Activated T-cell treated with anti-CD3 and anti-CD28 coated beads for 4 hours (primary cell): ENCODE results near the gene PALD1.
A peak's percentile ranks its signal among the peaks of the same experiment; 100 is the strongest.

Experiments
- DNase-seq: peaks from one replicate; pipeline ENCODE4 v3.0.0-alpha.2; 2020

The PALD1 gene

DNA sequence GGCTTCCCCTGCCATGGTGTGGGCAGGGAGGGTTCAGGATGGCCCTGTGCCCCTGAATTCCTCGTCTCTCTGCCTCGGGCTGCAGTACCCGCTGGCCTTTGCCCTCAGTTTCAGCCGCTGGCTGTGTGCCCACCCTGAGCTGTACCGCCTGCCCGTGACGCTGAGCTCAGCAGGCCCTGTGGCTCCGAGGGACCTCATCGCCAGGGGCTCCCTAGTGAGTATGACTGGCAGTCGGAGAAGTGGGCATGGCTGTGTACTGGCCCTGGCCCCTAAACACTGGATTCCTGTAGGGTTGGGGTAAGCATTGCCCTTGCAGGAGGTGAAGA is 59.6 kb downstream of the PALD1 start:
- no peak for DNase-seq

DNA sequence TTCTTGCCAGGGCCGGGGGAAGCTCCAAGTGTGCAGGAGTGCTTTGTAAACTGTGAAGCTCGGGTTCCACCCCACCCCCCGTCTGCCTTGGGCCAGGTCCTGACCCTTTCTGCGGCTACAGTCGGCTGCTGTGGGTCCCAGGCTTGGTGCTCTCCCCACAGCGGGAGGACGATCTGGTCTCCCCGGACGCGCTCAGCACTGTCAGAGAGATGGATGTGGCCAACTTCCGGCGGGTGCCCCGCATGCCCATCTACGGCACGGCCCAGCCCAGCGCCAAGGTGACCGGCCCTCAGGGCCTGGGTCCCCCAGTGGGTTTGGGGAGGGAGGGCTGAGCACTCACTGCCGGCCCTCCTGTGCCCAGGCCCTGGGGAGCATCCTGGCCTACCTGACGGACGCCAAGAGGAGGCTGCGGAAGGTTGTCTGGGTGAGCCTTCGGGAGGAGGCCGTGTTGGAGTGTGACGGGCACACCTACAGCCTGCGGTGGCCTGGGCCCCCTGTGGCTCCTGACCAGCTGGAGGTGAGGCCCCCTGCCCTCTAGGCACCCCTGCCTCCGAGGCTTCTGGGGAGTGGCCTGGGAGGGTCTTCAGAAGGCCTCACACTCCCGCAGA is 60.3 kb downstream of the PALD1 start:
- DNase-seq = no peak

DNA sequence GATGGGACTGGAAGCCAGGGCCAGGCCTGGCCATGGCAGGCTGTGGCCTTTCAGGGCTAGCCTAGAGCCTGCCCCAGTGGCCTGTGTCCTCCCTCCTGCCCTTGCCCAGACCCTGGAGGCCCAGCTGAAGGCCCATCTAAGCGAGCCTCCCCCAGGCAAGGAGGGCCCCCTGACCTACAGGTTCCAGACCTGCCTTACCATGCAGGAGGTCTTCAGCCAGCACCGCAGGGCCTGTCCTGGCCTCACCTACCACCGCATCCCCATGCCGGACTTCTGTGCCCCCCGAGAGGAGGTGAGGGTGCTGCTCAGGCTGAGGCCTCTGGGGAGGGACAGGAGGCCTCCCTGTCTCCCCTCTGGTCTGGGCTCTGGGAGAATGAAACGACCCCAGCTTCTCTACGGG is 60.9 kb downstream of the PALD1 start:
- DNase-seq = no peak

DNA sequence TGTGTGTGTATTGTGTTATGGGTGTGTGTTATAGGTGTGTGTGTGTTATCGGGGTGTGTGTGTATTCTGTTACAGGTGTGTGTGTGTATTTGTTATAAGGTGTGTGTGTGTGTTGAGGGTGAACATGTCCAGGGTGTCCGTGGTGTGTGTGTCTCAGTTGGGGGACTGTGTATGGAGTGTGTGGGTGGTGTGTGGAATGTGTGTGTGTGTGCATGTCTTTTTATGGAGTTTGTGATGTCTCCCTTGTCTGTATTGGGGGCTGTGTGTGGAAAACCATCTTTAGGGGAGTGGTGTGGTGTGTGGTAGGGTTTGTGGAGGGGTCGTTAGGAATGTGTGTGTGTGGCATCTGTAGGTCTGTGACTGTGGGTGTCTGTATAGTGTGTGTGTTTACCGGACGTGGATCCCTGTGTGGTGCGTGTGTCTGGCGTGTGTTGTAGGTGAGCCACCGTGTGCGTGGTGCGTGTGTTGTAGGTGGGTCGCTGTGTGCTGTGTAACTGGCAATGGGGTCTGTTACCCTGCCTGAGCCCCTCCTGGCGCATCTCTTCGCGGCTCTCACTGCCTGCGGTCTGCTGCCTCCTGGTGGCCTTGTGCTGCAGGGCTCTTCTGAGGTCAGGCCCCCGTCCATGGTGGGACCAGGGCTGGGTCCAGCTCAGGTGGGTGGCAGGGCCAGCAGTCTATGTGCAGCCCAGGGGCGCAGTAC is 61.7 kb downstream of the PALD1 start:
- DNase-seq = no peak

DNA sequence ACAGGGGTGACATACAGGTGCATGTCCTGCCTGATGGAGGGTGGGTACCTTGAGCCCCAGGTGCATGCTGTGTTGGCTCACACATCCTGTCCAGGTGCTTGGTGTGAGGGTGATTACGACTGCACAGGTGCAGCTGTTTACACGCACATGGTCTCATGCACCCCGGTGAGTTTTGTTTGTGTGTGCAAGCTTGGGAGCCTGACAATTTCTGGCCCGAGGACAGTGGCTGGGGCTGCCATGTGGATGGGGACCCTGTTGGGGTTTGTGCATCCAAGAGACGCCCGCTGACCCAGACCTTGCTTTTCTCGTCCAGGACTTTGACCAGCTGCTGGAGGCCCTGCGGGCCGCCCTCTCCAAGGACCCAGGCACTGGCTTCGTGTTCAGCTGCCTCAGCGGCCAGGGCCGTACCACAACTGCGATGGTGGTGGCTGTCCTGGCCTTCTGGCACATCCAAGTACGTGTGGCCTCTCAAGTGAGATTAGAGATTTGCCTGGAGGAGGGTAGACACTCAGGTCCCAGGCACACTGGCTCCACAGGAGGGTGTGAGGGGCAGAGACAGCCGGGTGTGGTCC is 62.3 kb downstream of the PALD1 start:
- no peak for DNase-seq

DNA sequence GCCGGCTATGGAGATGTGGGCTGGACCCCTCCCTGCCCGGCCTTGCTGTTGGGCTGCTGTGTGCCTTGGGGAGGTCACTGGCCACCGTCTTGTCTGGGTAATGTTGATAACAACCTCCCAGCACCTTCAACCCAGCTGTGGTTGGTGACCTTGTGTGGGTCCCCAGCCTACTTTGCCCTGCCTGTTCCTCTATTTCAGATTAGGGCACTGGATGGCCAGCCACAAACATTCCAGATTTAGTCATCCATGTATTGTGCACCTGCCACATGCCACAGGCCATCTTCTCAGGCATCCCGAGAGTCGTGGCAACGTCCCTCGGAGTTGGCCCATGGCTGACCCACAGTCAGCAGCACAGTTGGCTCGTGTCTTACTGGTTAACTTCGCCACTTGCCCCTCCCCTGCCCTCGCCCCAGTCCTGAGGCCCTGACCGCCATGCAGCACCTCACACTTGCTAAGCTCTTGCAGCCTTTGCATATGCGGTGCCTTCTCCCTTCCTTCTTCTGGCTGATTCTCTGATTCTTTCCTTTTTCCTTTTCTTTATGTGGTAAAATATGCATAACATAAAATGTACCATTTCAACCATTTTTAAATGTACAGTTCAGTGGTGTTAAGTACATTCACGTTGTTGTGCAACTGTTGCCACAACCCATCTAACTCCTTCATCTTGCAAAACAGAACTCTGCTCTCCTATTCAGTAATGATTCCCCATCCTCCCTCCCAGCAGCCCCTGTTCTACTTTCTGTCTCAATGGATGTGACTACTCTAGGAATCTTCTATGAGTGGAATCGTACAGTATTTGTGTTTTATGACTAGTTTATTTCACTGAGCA is 63.4 kb downstream of the PALD1 start:
- DNase-seq = no peak

DNA sequence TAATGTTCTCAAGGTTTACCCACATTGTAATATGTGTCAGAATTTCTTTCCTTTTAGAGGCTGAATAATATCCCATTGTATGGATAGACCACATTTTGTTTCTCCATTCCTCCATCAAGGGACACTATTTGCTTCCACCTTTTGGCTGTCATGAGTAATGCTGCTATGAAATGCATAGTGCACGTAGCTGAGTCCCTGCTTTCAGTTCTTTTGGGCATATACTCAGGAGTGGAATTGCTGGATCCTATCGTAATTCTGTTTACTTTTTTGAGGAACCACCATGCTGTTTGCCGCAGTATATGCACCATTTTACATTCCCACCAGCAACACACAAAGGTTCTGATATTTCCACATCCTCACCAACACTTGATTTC is 64.0 kb downstream of the PALD1 start:
- no peak for DNase-seq

DNA sequence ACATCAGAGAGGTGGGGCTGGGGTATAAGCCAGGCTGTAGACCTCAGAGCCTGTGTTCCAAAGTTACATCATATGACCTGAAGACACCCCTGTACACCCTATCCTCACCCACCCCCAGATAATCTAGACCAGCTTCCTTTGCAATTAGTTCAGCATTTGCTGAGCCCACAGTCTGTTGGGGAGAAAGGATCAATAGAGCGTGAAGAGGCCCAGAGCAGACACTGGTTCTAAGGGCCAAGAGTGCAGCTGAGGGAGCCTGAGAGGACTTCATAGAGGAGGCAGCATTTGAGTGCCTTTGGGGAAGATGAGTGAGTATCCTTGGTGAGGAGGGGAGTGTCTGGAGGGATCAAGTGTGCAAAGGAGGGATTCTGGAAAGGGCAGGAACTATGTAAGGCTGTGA is 65.3 kb downstream of the PALD1 start:
- DNase-seq = no peak

DNA sequence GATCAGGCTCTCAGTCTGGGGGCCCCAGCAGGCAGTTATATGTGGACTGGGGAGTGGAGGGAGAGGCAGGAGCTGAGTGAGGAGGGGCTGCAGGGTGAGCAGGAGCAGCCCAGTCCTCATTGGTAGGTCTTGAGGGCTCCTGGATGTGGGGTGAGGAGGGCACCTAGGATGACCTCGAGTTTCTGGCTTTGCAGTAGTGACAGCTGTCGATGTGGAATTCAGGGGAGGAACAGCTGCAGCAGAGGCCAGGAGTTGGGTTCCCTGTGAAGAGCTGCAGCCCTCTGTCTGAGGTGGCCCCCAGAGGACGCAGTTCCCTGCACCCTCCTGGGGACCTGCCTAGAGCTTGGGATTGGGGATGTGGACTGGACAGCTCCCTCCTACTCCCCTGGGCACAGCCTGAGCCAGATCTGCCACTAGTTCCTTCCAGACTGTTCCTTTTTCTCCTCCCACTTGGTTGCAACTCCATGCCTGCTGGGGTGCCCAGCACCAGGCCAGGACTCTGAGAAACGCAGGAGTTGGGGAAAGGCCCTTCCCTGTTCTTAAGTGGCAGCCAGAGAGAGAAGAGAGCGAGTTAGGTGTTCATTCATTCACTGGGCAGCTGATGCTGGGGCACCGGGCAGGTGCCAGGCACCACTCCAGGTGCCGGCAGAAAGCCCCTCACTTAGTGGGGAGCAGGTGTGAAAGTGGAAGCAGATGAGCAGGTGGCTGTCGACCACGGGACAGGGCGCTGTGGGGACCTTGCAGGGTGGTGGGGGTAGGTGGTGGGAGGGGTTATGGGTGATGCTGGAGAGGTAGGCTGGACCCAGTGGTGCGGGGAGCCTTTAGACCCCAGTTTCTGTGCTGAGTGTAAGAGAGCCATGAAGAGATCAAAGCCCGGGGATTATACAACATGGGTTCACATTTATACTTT is 66.1 kb downstream of the PALD1 start:
- DNase-seq = no peak

DNA sequence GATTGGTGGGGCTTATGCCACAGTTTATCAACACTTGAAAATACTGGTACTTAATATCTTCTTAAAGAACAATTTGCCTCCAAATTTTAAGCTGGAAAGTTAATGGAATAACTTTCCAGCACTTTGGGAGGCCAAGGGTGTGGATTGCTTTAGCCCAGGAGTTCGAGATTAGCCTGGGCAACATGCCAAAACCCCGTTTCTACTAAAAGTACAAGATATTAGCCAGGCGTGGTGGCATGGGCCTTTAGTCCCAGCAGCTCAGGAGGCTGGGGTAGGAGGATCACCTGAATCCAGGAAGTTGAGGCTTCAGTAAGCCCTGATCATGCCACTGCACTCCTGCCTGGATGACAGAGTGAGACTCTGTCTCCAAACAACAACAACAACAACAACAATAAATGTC is 68.0 kb downstream of the PALD1 start:
- DNase-seq = no peak

DNA sequence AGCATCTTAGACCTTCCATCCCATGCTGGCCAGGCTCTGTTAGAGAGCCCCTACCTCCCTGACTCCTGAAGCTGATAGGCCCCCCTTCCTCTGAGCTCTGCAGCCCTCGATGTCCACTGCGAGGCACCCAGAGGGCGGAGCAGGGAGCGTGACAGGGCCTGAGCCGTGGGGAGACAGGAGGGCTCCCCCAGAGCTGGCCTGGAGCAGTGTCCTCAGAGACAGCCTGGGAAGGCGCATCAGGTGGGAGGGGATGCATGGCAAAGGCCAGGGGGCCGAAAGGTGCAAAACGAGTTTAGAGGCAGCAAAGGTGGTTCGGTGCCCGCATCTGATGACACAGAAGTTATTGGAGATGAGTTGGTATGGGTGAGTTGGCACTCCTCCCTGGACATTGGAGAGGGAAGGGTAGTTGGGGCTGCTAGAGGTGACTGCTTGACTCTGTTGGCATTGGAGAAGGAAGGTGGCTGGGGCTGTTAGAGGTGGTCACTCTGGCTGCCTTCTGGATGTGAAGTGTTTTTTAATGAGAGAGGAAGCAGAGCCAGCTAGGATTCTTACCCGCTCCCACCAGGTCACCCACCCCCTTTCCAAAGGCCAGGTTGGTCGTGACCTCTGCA is 70.9 kb downstream of the PALD1 start:
- DNase-seq = no peak

DNA sequence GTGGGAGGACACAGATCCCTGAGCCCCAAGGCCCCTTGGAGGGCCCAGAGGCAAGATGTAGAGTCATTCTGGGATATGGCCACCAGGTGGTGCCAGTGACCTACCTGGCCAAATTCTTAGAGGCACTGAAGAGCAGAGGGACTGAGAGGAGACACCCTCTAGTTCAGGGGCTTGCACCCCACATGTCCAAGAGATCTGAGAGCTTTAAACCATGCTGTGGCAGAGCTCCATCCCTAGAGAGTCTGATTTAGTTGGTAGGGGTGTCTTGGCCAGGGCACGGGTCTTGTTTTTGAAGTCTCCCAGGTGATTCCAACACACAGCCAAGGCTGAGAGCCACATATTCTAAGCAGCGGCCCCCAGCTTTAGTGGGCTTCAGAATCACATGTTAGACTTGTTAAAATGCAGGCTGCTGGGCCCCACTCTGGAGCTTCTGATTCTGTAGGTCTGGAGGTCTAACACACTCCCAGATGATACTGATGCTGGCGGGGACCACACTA is 71.4 kb downstream of the PALD1 start:
- DNase-seq = peak; percentile 64

DNA sequence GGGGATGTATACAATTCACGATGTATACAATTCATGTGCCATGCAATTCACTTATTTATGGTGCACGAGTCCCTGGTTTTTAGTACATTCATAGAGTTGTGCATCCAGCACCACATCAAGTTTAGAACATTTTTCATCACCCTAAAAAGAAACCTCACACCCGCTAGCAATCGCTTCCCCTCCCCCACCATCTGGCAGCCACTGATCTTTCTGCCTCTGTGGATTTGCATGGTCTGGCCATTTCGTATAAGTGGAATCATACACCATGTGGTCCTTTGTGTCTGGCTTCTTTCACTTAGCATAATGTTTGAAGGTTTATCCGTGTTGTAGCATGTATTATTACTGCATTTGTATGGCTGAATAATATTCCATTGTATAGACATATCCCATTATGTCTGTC is 71.9 kb downstream of the PALD1 start:
- no peak for DNase-seq

DNA sequence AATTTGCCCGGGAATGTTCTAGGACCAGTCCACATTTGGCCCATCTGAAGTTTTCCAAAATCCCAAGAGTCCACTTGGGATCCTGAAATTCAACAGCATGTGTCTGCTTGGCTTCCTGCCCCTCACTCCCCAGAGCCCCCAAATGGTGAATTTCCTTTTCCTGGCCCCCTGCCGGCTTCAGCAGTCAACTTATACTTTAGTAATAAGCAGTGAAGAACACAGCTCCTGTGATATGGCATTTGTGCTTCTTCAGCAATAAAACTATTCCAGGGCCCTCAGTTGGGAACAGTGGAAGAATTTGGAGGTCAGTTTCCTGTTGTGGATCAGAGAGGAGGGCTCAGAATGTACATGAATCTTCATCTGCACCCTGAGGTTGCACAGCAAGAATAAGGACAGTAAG is 72.9 kb downstream of the PALD1 start:
- no peak for DNase-seq

DNA sequence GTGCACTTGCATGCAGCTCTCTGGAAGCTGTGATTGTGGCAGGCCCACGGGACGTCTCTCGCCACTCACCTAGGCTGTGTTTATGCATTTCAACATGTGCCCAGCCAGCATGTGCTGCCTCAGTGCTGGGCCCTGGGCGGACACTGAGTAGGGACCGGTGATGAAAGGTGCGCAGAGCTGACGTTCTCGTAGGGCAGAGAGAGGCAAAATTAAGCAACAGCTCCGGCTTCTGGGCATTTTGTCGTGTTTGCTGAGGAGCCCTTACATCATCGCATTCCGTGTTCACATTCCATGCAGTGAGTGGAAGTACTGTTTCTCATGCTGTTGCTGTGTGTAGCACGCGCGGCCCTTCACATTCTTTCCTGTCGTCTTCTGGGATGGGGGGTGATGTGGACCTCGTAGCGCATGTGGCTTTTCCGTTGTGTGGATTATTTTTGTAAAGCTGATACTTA is 73.4 kb downstream of the PALD1 start:
- no peak for DNase-seq

DNA sequence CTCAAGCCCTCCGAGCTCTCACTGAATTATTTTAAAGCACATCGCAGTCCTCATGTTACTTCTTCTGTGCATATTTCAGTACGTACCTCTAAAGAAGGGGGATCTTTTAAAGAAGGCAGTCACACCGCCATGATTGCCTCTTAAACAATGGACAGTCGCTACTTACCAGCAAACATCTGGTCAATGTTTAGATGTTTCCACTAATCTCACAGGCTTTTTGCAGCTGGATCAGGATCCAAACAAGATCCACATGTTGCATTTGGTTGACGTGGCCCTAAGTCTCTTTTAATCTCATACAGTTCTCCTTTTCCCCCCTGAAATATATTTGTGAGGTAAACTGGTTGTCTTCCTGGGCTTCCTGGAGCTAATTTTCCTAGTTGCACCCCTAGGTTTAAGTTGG is 74.0 kb downstream of the PALD1 start:
- DNase-seq = no peak

DNA sequence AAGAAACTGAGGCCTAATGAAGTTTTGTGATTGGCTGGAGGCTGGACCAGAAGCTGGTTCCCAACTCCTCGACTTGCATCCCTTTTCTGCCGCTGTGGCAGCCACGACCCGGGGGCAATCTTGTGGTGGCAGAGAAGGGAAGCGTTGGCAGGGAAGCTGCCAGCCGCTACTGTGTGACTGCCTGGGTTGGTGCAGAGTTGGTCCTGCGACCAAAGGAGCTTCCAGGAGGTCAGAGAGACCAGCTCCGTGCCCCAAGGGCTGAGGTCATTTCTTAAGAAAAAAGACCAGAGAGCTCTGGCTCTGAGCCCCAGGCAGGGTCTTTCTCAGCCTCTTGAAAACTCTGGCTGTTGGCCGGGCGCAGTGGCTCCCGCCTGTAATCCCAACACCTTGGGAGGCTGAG is 76.8 kb downstream of the PALD1 start:
- no peak for DNase-seq

DNA sequence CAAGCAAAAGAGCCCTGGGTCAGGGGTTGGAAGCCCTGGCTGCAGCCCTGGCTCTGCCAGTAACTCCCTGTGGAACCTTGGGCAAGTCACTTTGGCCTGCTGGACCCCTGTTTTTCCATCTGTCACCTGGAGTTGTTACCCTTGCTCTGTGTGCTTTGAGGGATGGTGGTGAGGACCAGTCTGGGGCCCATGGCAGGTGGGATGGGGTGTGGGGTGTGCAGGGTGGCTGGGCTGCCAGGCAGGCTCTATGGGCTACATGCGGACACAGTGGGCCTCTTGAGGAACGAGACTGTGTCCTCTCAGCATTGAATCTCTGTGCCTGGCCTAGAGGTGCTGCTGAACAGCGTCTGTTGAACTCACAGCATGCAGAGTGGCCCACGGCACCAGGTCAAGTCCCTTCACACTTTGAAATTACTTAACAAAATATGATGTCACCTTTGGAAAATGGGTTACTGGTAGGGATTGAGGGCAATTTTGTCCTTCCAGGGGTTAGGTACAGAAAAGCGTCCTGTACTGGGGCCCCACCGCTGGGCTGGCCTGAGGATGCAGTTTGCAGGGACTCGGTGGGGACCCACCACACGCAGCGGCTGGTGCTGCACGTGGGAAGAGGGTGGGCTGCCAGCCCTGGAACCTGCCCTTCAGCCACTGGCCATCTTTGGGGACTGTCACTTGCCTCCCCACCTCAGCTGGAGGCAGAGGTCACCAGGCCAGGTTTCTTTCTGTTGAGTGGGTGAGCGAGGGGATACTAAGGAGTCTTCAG is 78.7 kb downstream of the PALD1 start:
- no peak for DNase-seq

DNA sequence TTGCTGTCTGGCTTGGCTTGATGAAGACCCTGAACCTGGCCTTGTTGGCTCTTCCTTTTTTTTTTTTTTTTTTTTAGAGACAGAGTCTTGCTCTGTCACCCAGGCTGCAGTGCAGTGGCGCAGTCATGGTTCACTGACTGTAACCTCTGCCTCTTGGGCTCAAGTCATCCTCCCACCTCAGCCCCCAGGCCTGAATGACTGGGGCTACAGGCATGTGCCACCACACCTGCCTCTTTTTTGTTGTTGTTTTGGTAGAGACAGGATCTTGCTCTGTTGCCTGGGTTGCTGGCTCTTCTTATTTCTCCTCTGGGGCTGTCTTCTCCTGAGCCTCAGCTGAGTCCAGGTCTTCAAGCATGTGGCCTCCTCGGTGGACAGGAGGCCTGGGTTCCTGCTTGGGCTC is 79.3 kb downstream of the PALD1 start:
- DNase-seq = no peak

DNA sequence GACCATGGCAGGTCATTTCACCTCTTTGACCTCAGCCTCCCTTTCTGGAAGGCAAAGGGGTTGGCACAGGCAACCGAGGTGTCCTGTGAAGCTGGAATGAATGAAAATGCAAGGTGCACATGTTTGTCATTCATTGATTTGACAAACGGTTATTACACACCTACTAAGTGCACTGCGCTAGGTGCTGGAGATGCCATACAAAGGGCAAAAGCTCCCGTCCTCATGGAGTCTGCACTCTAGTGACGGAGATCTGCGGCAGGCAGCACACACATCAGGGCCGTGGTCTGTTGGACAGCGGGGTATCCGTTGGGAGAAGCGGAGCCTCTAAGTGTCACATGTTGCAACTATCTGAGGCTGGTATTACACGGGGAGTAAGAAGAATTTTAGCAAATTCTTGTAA is 79.7 kb downstream of the PALD1 start:
- DNase-seq = no peak
